Kidney (tissue), 22 donors: ENCODE data around the gene TMPRSS11A. TPM values are rescaled to one million over a fixed set of nuclear protein-coding genes. Genes with fewer than 3 reads are reported as not detected.

Experiments
- DNase-seq, 5 donors: peaks; one replicate each; pipeline ENCODE4 v3.0.0-alpha.2; 2013 to 2020
- FAIRE-seq: peaks from 2 replicates; lab custom pipeline; 2012; peaks lifted over from hg19 to GRCh38; lab: Jason Lieb, UNC
- H3K27ac ChIP-seq, 2 donors: one replicate each; pipeline ENCODE4 v1.7.0; 2013; ENCODE audit warnings: low read depth in 2 of 2, low read length in 2 of 2, inconsistent platforms in 1 of 2
- H3K27me3 ChIP-seq: one replicate; pipeline ENCODE4 v1.7.1; 2013; ENCODE audit warnings: low read length, inconsistent platforms; ENCODE audit not compliant: control insufficient read depth, insufficient read depth
- H3K36me3 ChIP-seq, 3 donors: one replicate each; pipeline versions ENCODE4 v1.7.0 to v1.7.1; 2013; ENCODE audit warnings: low read length in 3 of 3, control low read depth in 1 of 3, inconsistent platforms in 1 of 3; ENCODE audit not compliant: insufficient read depth in 3 of 3, control insufficient read depth in 2 of 3
- H3K4me1 ChIP-seq, 3 donors: one replicate each; pipeline versions ENCODE4 v1.7.0 to v1.7.1; 2013; ENCODE audit warnings: low read length in 3 of 3, inconsistent platforms in 1 of 3, low read depth in 1 of 3; ENCODE audit not compliant: control insufficient read depth in 2 of 3, insufficient read depth in 2 of 3
- H3K4me3 ChIP-seq, 3 donors: one replicate each; pipeline versions ENCODE4 v1.7.0 to v1.8.1; 2013; ENCODE audit warnings: low read length in 3 of 3, control low read depth in 1 of 3, inconsistent platforms in 1 of 3
- H3K9ac ChIP-seq, 3 donors: one replicate each; pipeline versions ENCODE4 v1.7.0 to v1.7.1; 2013; ENCODE audit warnings: low read length in 3 of 3, control low read depth in 1 of 3, inconsistent platforms in 1 of 3
- H3K9me3 ChIP-seq, 3 donors: one replicate each; pipeline versions ENCODE4 v1.7.0 to v1.7.1; 2013; ENCODE audit warnings: low read length in 3 of 3, control low read depth in 1 of 3, inconsistent platforms in 1 of 3; ENCODE audit not compliant: control insufficient read depth in 2 of 3, insufficient read depth in 1 of 3
- CTCF ChIP-seq: IDR thresholded peaks from 3 replicates; pipeline ENCODE4 v1.5.1; 2012; ENCODE audit warnings: mild to moderate bottlenecking, moderate library complexity, borderline replicate concordance; ENCODE audit not compliant: insufficient read depth; ENCODE audit errors: extremely low read depth
- intact Hi-C: fragments of 100-400 bp; cut with DNase I; formaldehyde crosslinking; loops from one replicate; pipeline ENCODE4 v1.11.1; 2022
- long read RNA-seq, 10 donors: library from polyadenylated mRNA in 1 of 10; unstranded in 1 of 10; transcript quantifications; one replicate each; pipeline ENCODE4 v2.0.0 and lab custom pipeline, GENCODE V29; 2021 to 2026
- polyA plus RNA-seq: library from polyadenylated mRNA; stranded (reverse); fragments of 350-450 nt; fragmentation: Illumina TruSeq; extraction: RNeasy Lipid Tissue Mini Kit (QIAGEN cat#74804); gene quantifications from one replicate; pipeline ENCODE4 v1.2.3, GENCODE V29; 2014; ENCODE audit warnings: low read depth, low replicate concordance; ENCODE audit not compliant: insufficient read depth
- total RNA-seq: library from RNA; stranded (reverse); fragmentation: NEBNext Ultra II Directional; extraction: Animal tissue kit (Norgen Biotek cat#: 25700); gene quantifications from one replicate; pipeline ENCODE4 v1.2.1, GENCODE V29; 2021
- donor health status: control.
- donor health status: control.
- donor health status: control.
- donor health status: control.
- donor health status: control.
- donor health status: DM: yes; HTN: yes; CAD: no.
- donor health status: Normal renal cell carcinoma (clear cell type).

TMPRSS11A gene
- total RNA-seq (not detected), polyA plus RNA-seq (not detected)
- long read RNA-seq, donor 1 = 0 reads
- long read RNA-seq, donor 2 = 0 reads
- long read RNA-seq, donor 3 = 0 reads
- long read RNA-seq, donor 4 = 0 reads
- long read RNA-seq, donor 5 = 0 reads
- long read RNA-seq, donor 6 = 0 reads
- long read RNA-seq, donor 7 = 0 reads
- long read RNA-seq, donor 8 = 0 reads
- long read RNA-seq, donor 9 = 0 reads
- long read RNA-seq, donor 10 = 0 reads

- Histone ChIP-seq H3K27ac (no peak within 1 kb of the TSS), H3K36me3 (no peaks in the 10 kb centered on the region), H3K4me1 (no peaks in the 10 kb centered on the region), H3K4me3 (no peak within 1 kb of the TSS), H3K9me3 (peaks cover 0 to 3% (median 0%) of the 10 kb centered on the region in 3 donors), H3K27me3 (no peaks in the 10 kb centered on the region), H3K9ac (no peak within 1 kb of the TSS)
- FAIRE-seq (no peak), DNase-seq (no peak)
- TF ChIP-seq CTCF = no peak
- intact Hi-C loops = no loop called here
These were observed at the start of gene TMPRSS11A for GRCh38 chr4:67963356-67963755. Gene TMPRSS11A, minus strand, starts transcription at chr4:67963493. Its CDS starts 100 bp downstream, at chr4:67963393.

DNA sequence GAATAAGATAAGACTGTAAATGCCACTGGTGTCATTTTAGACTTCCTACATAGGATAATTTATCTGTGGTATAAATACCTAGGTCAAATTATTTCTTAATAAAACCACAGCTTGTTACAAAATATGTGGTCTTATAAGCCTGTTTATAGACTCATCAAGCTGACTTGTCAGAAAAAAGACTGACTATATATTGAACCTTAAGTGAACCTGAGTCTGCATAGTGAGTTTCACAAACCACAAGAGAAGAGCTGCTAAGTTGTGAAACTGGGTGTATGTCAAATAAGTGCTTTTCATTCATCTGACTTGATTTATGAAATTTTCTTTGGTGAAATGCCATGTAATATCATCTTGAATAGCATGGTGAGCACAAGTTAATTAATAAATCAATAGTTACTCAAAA, 48.4 kb upstream of the TMPRSS11A start:
- H3K4me3 ChIP-seq = no peak overlapping the region
- H3K36me3 ChIP-seq = no peaks in the 10 kb centered on the region
- H3K27me3 ChIP-seq = no peaks in the 10 kb centered on the region
- H3K9me3 ChIP-seq = no peaks in the 10 kb centered on the region
- no peak overlapping the region for H3K27ac ChIP-seq
- FAIRE-seq = no peak
- no peak for DNase-seq
- intact Hi-C loops = no loop called here
- H3K9ac ChIP-seq = no peak overlapping the region
- TF ChIP-seq CTCF = no peak
- no peaks in the 10 kb centered on the region for H3K4me1 ChIP-seq

- no peak overlapping the region for H3K4me3 ChIP-seq
- no peak overlapping the region for H3K9ac ChIP-seq
- DNase-seq (no peak), FAIRE-seq (no peak)
- TF ChIP-seq CTCF = no peak
- H3K4me1 ChIP-seq = no peaks in the 10 kb centered on the region
- no peak overlapping the region for H3K27ac ChIP-seq
- no peaks in the 10 kb centered on the region for H3K9me3 ChIP-seq
- H3K36me3 ChIP-seq = no peaks in the 10 kb centered on the region
- intact Hi-C loops = no loop called here
- H3K27me3 ChIP-seq = no peaks in the 10 kb centered on the region
These were observed 39.6 kb upstream of the TMPRSS11A start for GRCh38 chr4:68002906-68003305.

GRCh38 chr4:67996127-67996526, 32.8 kb upstream of the TMPRSS11A start:
- Histone ChIP-seq H3K36me3 (no peaks in the 10 kb centered on the region), H3K9ac (no peak overlapping the region), H3K27me3 (no peaks in the 10 kb centered on the region), H3K4me1 (no peaks in the 10 kb centered on the region), H3K27ac (no peak overlapping the region), H3K4me3 (no peak overlapping the region), H3K9me3 (no peaks in the 10 kb centered on the region)
- TF ChIP-seq CTCF = no peak
- FAIRE-seq (no peak), DNase-seq (no peak)
- intact Hi-C loops = no loop called here
